CD14-positive monocyte (primary cell): ENCODE results near the gene MYO6. TPM values are rescaled to one million over a fixed set of nuclear protein-coding genes. Genes with fewer than 3 reads are reported as not detected.
A peak's percentile ranks its signal among the peaks of the same experiment; 100 is the strongest.

Experiments used
- DNase-seq, 3 donors: peaks; one replicate each; pipeline ENCODE4 v3.0.0-alpha.2; 2011 to 2022
- H2AFZ ChIP-seq: 2 replicates; pipeline ENCODE4 v1.6.0; 2012; ENCODE audit warnings: mild to moderate bottlenecking, low read depth, low read length, inconsistent platforms; ENCODE audit not compliant: insufficient read depth, poor library complexity, severe bottlenecking
- H3K27ac ChIP-seq, 2 donors: 1 replicate in 1 of 2; 2 replicates in 1 of 2; pipeline ENCODE4 v1.5.1; 2012 to 2013; ENCODE audit warnings: low read length in 2 of 2, control low read depth in 1 of 2, inconsistent platforms in 1 of 2, low read depth in 1 of 2, mild to moderate bottlenecking in 1 of 2
- H3K27me3 ChIP-seq, 2 donors: one replicate each; pipeline versions ENCODE4 v1.6.0 to v1.6.1; 2011 to 2013; ENCODE audit warnings: low read length in 2 of 2; ENCODE audit not compliant: control insufficient read depth in 2 of 2, insufficient read depth in 2 of 2
- H3K36me3 ChIP-seq, 2 donors: replicated peaks in 1 of 2; 1 replicate in 1 of 2; 2 replicates in 1 of 2; pipeline versions ENCODE4 v1.5.1 to v1.6.1; 2012 to 2013; ENCODE audit warnings: low read length in 2 of 2, control low read depth in 1 of 2, inconsistent platforms in 1 of 2, mild to moderate bottlenecking in 1 of 2; ENCODE audit not compliant: insufficient read depth in 2 of 2, control insufficient read depth in 1 of 2
- H3K4me1 ChIP-seq, 2 donors: 1 replicate in 1 of 2; 2 replicates in 1 of 2; pipeline versions ENCODE4 v1.5.1 to v1.6.1; 2012 to 2013; ENCODE audit warnings: low read length in 2 of 2, control low read depth in 1 of 2, inconsistent platforms in 1 of 2, mild to moderate bottlenecking in 1 of 2, moderate library complexity in 1 of 2; ENCODE audit not compliant: insufficient read depth in 2 of 2, control insufficient read depth in 1 of 2
- H3K4me2 ChIP-seq: replicated peaks from 2 replicates; pipeline ENCODE3; 2012; ENCODE audit warnings: low read length, moderate library complexity, mild to moderate bottlenecking; ENCODE audit not compliant: poor library complexity, severe bottlenecking; ENCODE audit errors: extremely low read depth
- H3K4me3 ChIP-seq, 3 experiments: fragments of 200-600 bp in 1 of 3; sonication (generic) in 1 of 3; replicated peaks in 1 of 3; 1 replicate in 2 of 3; 2 replicates in 1 of 3; pipeline ENCODE4 v1.5.1; 2011 to 2013; ENCODE audit warnings: low read length in 3 of 3, mild to moderate bottlenecking in 3 of 3, control low read depth in 2 of 3, low read depth in 2 of 3, inconsistent platforms in 1 of 3, moderate library complexity in 1 of 3
- H3K79me2 ChIP-seq: 2 replicates; pipeline ENCODE4 v1.6.0; 2012; ENCODE audit warnings: mild to moderate bottlenecking, control low read depth, inconsistent platforms, low read length, moderate library complexity; ENCODE audit not compliant: insufficient read depth
- H3K9ac ChIP-seq: 2 replicates; pipeline ENCODE4 v1.6.0; 2017; ENCODE audit warnings: low read length, mild to moderate bottlenecking; ENCODE audit not compliant: insufficient read depth, poor library complexity, severe bottlenecking
- H3K9me3 ChIP-seq, 2 donors: replicated peaks in 1 of 2; 1 replicate in 1 of 2; 2 replicates in 1 of 2; pipeline versions ENCODE4 v1.5.1 to v1.6.1; 2012 to 2013; ENCODE audit warnings: low read length in 2 of 2, control low read depth in 1 of 2; ENCODE audit not compliant: control insufficient read depth in 1 of 2, insufficient read depth in 1 of 2
- H4K20me1 ChIP-seq: 2 replicates; pipeline ENCODE4 v1.6.0; 2012; ENCODE audit warnings: mild to moderate bottlenecking, low read length, control low read depth, moderate library complexity; ENCODE audit not compliant: insufficient read depth
- H3K27ac Mint-ChIP-seq, 7 donors: one replicate each; pipeline ENCODE4 v1.8.0; 2020; ENCODE audit warnings: mild to moderate bottlenecking in 7 of 7, mixed read lengths in 7 of 7, moderate library complexity in 6 of 7, inconsistent platforms in 2 of 7
- H3K27me3 Mint-ChIP-seq, 3 donors: one replicate each; pipeline ENCODE4 v1.8.0; 2021 to 2022; ENCODE audit warnings: low read depth in 3 of 3, mild to moderate bottlenecking in 3 of 3, mixed read lengths in 3 of 3, moderate library complexity in 3 of 3, inconsistent platforms in 1 of 3
- H3K36me3 Mint-ChIP-seq, 2 donors: one replicate each; pipeline ENCODE4 v1.8.0; 2020; ENCODE audit warnings: mixed read lengths in 2 of 2, inconsistent platforms in 1 of 2, mild to moderate bottlenecking in 1 of 2
- H3K4me1 Mint-ChIP-seq: one replicate; pipeline ENCODE4 v1.8.0; 2020; ENCODE audit warnings: mild to moderate bottlenecking, mixed read lengths
- H3K4me3 Mint-ChIP-seq, 2 donors: one replicate each; pipeline ENCODE4 v1.8.0; 2020; ENCODE audit warnings: mild to moderate bottlenecking in 2 of 2, mixed read lengths in 2 of 2, moderate library complexity in 1 of 2
- H3K9me3 Mint-ChIP-seq, 7 donors: one replicate each; pipeline ENCODE4 v1.8.0; 2020 to 2022; ENCODE audit warnings: mixed read lengths in 7 of 7, mild to moderate bottlenecking in 6 of 7, moderate library complexity in 6 of 7, inconsistent platforms in 2 of 7
- WGBS: methylation state at CpG from one replicate; pipeline ENCODE4 v1.1.5; 2013; ENCODE audit warnings: missing lambda C conversion rate; ENCODE audit not compliant: insufficient coverage; 5-methylcytosine and 5-hydroxymethylcytosine counted together
- intact Hi-C, 2 donors: fragments of 100-400 bp; cut with micrococcal nuclease; formaldehyde crosslinking; loops; one replicate each; pipeline versions ENCODE4 v1.15.0 to v1.15.1; 2023
- polyA plus RNA-seq, 3 donors: library from polyadenylated mRNA; depleted of rRNA in 1 of 3; unstranded in 2 of 3; stranded (reverse) in 1 of 3; fragments of 300-500 nt in 2 of 3; fragments of >200 nt in 1 of 3; fragmentation: Illumina TruSeq in 2 of 3; gene quantifications; 1 replicate in 2 of 3; 2 replicates in 1 of 3; pipeline ENCODE4 v1.2.3, GENCODE V29; 2012 to 2021
- TF ChIP-seq, protein P1 (sequence below): fragments of 200-600 bp; IDR thresholded peaks from one replicate; pipeline ENCODE4 v1.8.0; 2022; ENCODE audit warnings: antibody characterized with exemption, mild to moderate bottlenecking

Gene MYO6
- polyA plus RNA-seq, 3 donors: not detected

DNA sequence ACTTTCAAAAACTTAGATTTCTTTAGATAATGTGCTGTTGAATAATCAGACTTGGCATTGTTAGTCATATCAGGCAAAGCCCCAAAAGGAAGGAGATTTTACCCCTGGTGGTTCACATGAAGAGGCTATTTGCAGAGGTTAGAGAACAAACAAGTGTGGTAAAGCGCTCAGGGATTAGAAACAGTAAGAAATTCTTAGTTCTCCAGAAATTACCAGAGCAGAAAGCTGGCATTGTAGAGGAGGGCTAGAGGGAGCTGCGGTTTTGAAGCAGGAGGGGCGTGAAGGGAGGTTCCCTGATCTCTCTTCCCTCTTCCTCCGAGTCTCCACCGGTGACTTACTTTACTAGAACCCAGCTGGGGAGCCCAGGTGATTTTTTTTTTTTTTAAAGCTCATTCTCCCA lies 10.2 kb downstream of the MYO6 start:
- no peak overlapping the region for H3K27ac ChIP-seq
- H3K27me3 ChIP-seq: peaks cover 22 to 49% of the 10 kb centered on the region in 2 donors
- WGBS: no CpG with 5 or more reads among the region's 5 CpGs
- H3K4me2 ChIP-seq: no peak overlapping the region
- H3K4me1 ChIP-seq: no peaks in the 10 kb centered on the region
- Mint-ChIP-seq H3K4me1 (no peaks in the 10 kb centered on the region), H3K36me3 (no peaks in the 10 kb centered on the region), H3K9me3 (peaks cover 0 to 6% (median 0%) of the 10 kb centered on the region in 7 donors), H3K27me3 (peaks cover 37 to 62% (median 56%) of the 10 kb centered on the region in 3 donors), H3K4me3 (peak overlapping the region in 1 of 2 donors; percentile 9), H3K27ac (no peak overlapping the region)
- H2AFZ ChIP-seq: no peak overlapping the region
- TF ChIP-seq, protein P1, sequence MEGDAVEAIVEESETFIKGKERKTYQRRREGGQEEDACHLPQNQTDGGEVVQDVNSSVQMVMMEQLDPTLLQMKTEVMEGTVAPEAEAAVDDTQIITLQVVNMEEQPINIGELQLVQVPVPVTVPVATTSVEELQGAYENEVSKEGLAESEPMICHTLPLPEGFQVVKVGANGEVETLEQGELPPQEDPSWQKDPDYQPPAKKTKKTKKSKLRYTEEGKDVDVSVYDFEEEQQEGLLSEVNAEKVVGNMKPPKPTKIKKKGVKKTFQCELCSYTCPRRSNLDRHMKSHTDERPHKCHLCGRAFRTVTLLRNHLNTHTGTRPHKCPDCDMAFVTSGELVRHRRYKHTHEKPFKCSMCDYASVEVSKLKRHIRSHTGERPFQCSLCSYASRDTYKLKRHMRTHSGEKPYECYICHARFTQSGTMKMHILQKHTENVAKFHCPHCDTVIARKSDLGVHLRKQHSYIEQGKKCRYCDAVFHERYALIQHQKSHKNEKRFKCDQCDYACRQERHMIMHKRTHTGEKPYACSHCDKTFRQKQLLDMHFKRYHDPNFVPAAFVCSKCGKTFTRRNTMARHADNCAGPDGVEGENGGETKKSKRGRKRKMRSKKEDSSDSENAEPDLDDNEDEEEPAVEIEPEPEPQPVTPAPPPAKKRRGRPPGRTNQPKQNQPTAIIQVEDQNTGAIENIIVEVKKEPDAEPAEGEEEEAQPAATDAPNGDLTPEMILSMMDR: no peak
- no peaks in the 10 kb centered on the region for H4K20me1 ChIP-seq
- H3K36me3 ChIP-seq: no peaks in the 10 kb centered on the region
- H3K4me3 ChIP-seq: no peak overlapping the region
- DNase-seq: no peak
- H3K9ac ChIP-seq: no peak overlapping the region
- H3K9me3 ChIP-seq: no peaks in the 10 kb centered on the region
- intact Hi-C loops: no loop called here
- no peaks in the 10 kb centered on the region for H3K79me2 ChIP-seq

DNA sequence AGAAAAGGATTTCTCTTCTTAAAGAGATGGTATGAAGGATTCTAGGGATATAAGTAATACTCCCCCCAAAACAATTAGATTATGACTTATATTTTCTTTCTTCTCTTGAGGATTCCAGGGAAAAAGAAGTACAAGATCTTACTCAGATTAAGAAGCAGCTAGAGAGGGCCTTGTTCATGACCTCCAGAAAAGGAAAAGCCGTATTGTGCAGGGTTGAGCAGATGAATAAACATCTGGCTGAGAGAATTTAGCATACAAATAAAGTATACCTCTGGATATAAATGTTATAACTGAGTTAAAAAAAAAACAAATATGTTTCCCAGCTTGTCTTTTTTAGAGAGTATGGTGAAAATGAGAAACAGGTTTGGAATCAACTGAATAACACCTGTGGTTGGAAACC lies 11.3 kb downstream of the MYO6 start:
- Histone ChIP-seq H3K9ac (no peak overlapping the region), H3K27ac (no peak overlapping the region), H3K79me2 (no peaks in the 10 kb centered on the region), H3K4me3 (no peak overlapping the region), H3K27me3 (peaks cover 18 to 40% of the 10 kb centered on the region in 2 donors), H3K4me1 (no peaks in the 10 kb centered on the region), H4K20me1 (no peaks in the 10 kb centered on the region), H3K9me3 (no peaks in the 10 kb centered on the region), H2AFZ (no peak overlapping the region), H3K4me2 (no peak overlapping the region), H3K36me3 (no peaks in the 10 kb centered on the region)
- Mint-ChIP-seq H3K27ac (no peak overlapping the region), H3K36me3 (no peaks in the 10 kb centered on the region), H3K4me1 (no peaks in the 10 kb centered on the region), H3K27me3 (peaks cover 36 to 61% (median 51%) of the 10 kb centered on the region in 3 donors), H3K9me3 (peaks cover 0 to 6% (median 0%) of the 10 kb centered on the region in 7 donors), H3K4me3 (no peak overlapping the region)
- no CpG with 5 or more reads among the region's 1 CpG for WGBS
- intact Hi-C loops: no loop called here
- TF ChIP-seq, protein P1: no peak
- no peak for DNase-seq
